HAP-1 (cell line): ENCODE results near the gene ADA.

Experiments used
- DNase-seq, 2 experiments: peaks; one replicate each; pipeline ENCODE4 v3.0.0-alpha.2; 2016 to 2020; ENCODE audit warnings: low spot score in 2 of 2
- H3K27me3 ChIP-seq: fragments of 250-450 bp; sonication (Bioruptor Pico); 2 replicates; pipeline ENCODE4 v1.5.1; 2020; ENCODE audit warnings: low read depth, mild to moderate bottlenecking, moderate library complexity
- H3K36me3 ChIP-seq: fragments of 250-450 bp; sonication (Bioruptor Pico); replicated peaks from 2 replicates; pipeline ENCODE4 v1.5.1; 2020; ENCODE audit warnings: mild to moderate bottlenecking
- H3K4me1 ChIP-seq: fragments of 250-450 bp; sonication (Bioruptor Pico); 2 replicates; pipeline ENCODE4 v1.5.1; 2020; ENCODE audit warnings: mild to moderate bottlenecking
- H3K4me3 ChIP-seq: fragments of 250-450 bp; sonication (Bioruptor Pico); 2 replicates; pipeline ENCODE4 v1.5.1; 2020; ENCODE audit warnings: mild to moderate bottlenecking, moderate library complexity
- H3K9me3 ChIP-seq: fragments of 250-450 bp; sonication (Bioruptor Pico); 2 replicates; pipeline ENCODE4 v1.5.1; 2020; ENCODE audit warnings: mild to moderate bottlenecking, moderate library complexity
- in situ Hi-C: fragments of 300-500 bp; cut with MboI; formaldehyde crosslinking; loops from 3 replicates; pipeline ENCODE4 v1.14.3; 2020; ENCODE audit warnings: low sequenced_read_pairs, inconsistent platforms, mixed read lengths

ADA gene

GRCh38 chr20:44579313-44580081, 72.0 kb downstream of the ADA start:
- Histone ChIP-seq H3K36me3 (no peaks in the 10 kb centered on the region), H3K27me3 (no peaks in the 10 kb centered on the region), H3K4me3 (no peak overlapping the region), H3K4me1 (peaks cover 8% of the 10 kb centered on the region), H3K9me3 (no peaks in the 10 kb centered on the region)
- in situ Hi-C loops, result no loop called here
- DNase-seq, result no peak

DNA sequence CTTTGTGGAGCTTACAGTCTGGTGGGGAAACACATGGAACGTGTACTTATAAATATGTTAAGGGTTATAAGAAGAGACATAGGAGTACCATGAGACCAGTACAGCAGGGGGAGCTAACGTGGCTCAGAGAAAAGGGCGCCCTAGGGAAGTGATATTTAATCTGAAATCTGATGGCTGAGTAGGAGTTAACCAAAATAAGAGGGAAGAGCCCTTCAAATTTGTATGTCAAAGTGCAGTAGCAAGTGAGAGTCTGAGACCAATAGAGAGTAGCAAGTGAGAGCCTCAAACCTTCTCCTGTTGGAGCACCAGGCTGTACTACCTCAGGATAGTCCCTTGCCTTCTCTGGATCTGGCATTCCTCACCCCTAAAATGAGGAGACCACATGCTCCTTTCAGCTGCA, 75.2 kb downstream of the ADA start:
- in situ Hi-C loops, result no loop called here
- H3K4me3 ChIP-seq, result no peak overlapping the region
- H3K4me1 ChIP-seq, result no peaks in the 10 kb centered on the region
- H3K36me3 ChIP-seq, result no peaks in the 10 kb centered on the region
- no peaks in the 10 kb centered on the region for H3K9me3 ChIP-seq
- no peaks in the 10 kb centered on the region for H3K27me3 ChIP-seq
- no peak for DNase-seq

DNA sequence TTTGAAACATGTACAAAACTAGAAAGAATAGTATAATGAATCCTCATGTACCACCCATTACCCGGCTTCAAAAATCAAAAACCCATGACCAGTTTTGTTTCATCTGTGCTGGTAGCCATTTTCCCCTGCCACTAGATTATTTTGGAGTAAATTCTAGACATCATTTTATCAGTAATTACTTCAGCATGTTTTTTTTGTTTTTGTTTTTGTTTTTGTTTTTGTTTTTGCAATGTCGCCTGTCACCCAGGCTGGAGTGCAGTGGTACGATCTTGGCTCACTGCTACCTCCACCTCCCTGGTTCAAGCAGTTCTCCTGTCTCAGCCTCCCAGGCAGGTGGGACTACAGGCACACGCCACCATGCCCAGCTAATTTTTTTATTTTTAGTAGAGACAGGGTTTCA, 77.1 kb downstream of the ADA start:
- no peaks in the 10 kb centered on the region for H3K27me3 ChIP-seq
- H3K4me1 ChIP-seq, result no peaks in the 10 kb centered on the region
- H3K9me3 ChIP-seq, result no peaks in the 10 kb centered on the region
- in situ Hi-C loops, result no loop called here
- no peak overlapping the region for H3K4me3 ChIP-seq
- no peaks in the 10 kb centered on the region for H3K36me3 ChIP-seq
- DNase-seq, result no peak

DNA sequence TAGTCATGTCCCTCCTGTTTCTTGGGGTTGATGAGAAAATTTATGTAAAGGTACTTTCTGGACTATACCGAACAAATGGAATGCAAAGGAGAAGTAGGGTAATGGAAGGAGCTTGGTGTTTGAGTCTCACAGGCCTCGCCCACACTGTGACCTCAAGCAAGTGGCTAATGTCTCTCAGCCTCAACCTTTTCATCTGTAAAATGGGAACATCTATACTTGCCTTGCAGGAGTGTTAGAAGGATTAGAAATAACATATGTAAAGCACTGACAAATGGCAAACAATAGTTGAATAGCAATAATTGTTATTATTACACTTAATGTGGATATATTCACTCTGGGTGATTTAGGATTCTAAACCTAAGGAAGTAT, 78.0 kb downstream of the ADA start:
- H3K4me1 ChIP-seq, result no peaks in the 10 kb centered on the region
- no peaks in the 10 kb centered on the region for H3K9me3 ChIP-seq
- no peaks in the 10 kb centered on the region for H3K36me3 ChIP-seq
- no peak overlapping the region for H3K4me3 ChIP-seq
- no peak for DNase-seq
- no peaks in the 10 kb centered on the region for H3K27me3 ChIP-seq
- in situ Hi-C loops, result no loop called here

DNA sequence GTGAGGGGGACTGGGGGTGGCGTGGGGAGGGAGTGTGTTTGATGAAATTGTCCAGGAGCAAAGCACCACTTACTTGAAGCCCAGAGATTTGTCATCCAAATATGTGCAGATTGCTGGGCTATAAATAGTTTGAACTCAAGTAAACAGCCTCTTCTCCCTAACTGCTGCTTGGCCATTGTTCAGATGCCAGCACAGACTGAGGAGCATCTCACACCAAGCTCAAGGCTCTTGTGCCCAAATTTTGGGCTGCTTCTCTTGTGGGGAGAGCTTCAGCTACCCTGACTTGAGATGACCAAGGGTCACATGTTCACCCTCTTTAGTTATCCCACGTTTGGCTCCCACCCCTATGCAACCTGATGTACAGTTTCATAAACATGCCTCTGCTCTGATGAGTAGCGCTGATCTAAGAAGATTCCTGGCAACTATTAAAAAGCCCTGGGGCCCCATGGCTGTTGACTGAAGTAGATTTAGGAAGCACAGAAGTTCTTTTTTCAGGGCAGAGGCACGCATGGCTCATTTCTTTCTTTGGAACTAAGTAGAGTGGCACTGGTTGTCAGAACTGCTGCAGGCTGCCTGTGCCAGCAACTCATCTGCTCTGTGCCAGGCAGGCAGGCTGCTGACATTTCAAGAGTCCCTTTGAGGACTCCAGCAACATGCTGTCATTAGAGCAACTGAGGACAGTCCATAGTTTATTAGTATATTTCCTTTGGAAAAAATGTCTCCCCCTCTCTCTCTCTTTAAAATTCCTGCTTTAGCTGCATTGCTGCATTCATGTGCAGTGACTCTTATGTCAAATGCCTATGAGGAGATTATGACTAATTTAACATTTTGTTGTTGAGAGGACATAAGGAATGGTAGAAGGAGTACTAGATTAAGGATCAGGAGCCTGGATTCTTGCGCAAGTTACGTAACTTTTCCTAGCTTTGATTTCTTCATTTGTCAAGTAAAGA, 78.7 kb downstream of the ADA start:
- DNase-seq, result no peak
- H3K9me3 ChIP-seq, result no peaks in the 10 kb centered on the region
- in situ Hi-C loops, result no loop called here
- no peaks in the 10 kb centered on the region for H3K36me3 ChIP-seq
- H3K27me3 ChIP-seq, result no peaks in the 10 kb centered on the region
- H3K4me1 ChIP-seq, result no peaks in the 10 kb centered on the region
- no peak overlapping the region for H3K4me3 ChIP-seq

GRCh38 chr20:44571362-44571988, 80.0 kb downstream of the ADA start:
- H3K4me3 ChIP-seq, result no peak overlapping the region

GRCh38 chr20:44570367-44570766, 81.1 kb downstream of the ADA start:
- in situ Hi-C loops, result no loop called here
- H3K9me3 ChIP-seq, result no peaks in the 10 kb centered on the region
- no peak for DNase-seq
- H3K4me3 ChIP-seq, result no peak overlapping the region
- no peaks in the 10 kb centered on the region for H3K36me3 ChIP-seq
- H3K4me1 ChIP-seq, result no peaks in the 10 kb centered on the region
- H3K27me3 ChIP-seq, result no peaks in the 10 kb centered on the region

More at GRCh38 chr20:44571362-44571988, 80.0 kb downstream of the ADA start:
- H3K27me3 ChIP-seq, result no peaks in the 10 kb centered on the region
- no peaks in the 10 kb centered on the region for H3K9me3 ChIP-seq
- no peaks in the 10 kb centered on the region for H3K4me1 ChIP-seq
- in situ Hi-C loops, result no loop called here
- DNase-seq, result no peak
- no peaks in the 10 kb centered on the region for H3K36me3 ChIP-seq
